HepG2 (cell line): ENCODE results near the gene ATP8A2. TPM values are rescaled to one million over a fixed set of nuclear protein-coding genes. Genes with fewer than 3 reads are reported as not detected.

ENCODE experiments used
- ATAC-seq: fragments of 200-7000 bp; cut with Tn5 transposase; 3 replicates; pipeline ENCODE4 v1.9.1; 2020; ENCODE audit warnings: mild to moderate bottlenecking, moderate library complexity
- BruUV-seq: library from RNA; stranded (reverse); fragments of 400-500 nt; replicated peaks from 2 replicates; lab custom pipeline; 2021; lab: Mats Ljungman, UMichigan
- CTCF ChIA-PET: fragments of 300-600 bp; formaldehyde crosslinking; extraction: SDS; loops from one replicate; lab custom pipeline; 2021; ENCODE audit warnings: low total read pairs, inconsistent platforms, low intra/inter-chr PET ratio; lab: Yijun Ruan, JAX
- POLR2A ChIA-PET: fragments of 350-600 bp; sonication (Branson Sonifier 250); formaldehyde crosslinking; loops from one replicate; lab custom pipeline; 2020; ENCODE audit warnings: antibody characterized with exemption, inconsistent platforms; lab: Yijun Ruan, JAX
- DNase-seq: peaks from one replicate; pipeline ENCODE4 v3.0.0-alpha.2; 2015; ENCODE audit warnings: low spot score
- FAIRE-seq: peaks from 3 replicates; lab custom pipeline; 2011; peaks lifted over from hg19 to GRCh38; lab: Jason Lieb, UNC
- H2AFZ ChIP-seq: one replicate; pipeline ENCODE4 v1.6.1; 2011; ENCODE audit warnings: low read length, inconsistent platforms
- H3K27ac ChIP-seq: fragments of 300-600 bp; 3 replicates; pipeline ENCODE4 v1.8.0; 2011; ENCODE audit warnings: mixed run types, mild to moderate bottlenecking, mixed read lengths, low read length, inconsistent platforms; ENCODE audit not compliant: insufficient read depth; ENCODE audit errors: extremely low read length
- H3K27me3 ChIP-seq, 2 experiments: fragments of 200-600 bp in 1 of 2; 2 replicates in 1 of 2; 3 replicates in 1 of 2; pipeline versions ENCODE4 v1.6.0 to v1.8.0; 2011; ENCODE audit warnings: low read length in 2 of 2, mild to moderate bottlenecking in 2 of 2, moderate library complexity in 2 of 2, inconsistent platforms in 1 of 2; ENCODE audit not compliant: insufficient read depth in 2 of 2, control insufficient read depth in 1 of 2
- H3K36me3 ChIP-seq, 2 experiments: fragments of 200-600 bp in 1 of 2; replicated peaks in 1 of 2; 2 replicates in 1 of 2; 3 replicates in 1 of 2; pipeline versions ENCODE4 v1.5.1 to v1.8.0; 2011; ENCODE audit warnings: low read length in 2 of 2, inconsistent platforms in 1 of 2; ENCODE audit not compliant: insufficient read depth in 2 of 2, control insufficient read depth in 1 of 2
- H3K4me1 ChIP-seq: 2 replicates; pipeline ENCODE4 v1.5.1; 2012; ENCODE audit warnings: low read length, inconsistent platforms; ENCODE audit not compliant: insufficient read depth
- H3K4me2 ChIP-seq: 2 replicates; pipeline ENCODE4 v1.6.0; 2011; ENCODE audit warnings: low read depth, low read length, inconsistent platforms
- H3K4me3 ChIP-seq, 3 experiments: fragments of 200-600 bp in 1 of 3; sonication (generic), shearing (Covaris generic) in 1 of 3; replicated peaks in 1 of 3; 2 replicates each; pipeline ENCODE4 v1.5.1; 2011 to 2016; ENCODE audit warnings: low read length in 3 of 3, inconsistent platforms in 2 of 3, low read depth in 2 of 3, mild to moderate bottlenecking in 2 of 3, control low read depth in 1 of 3, mixed read lengths in 1 of 3; ENCODE audit not compliant: insufficient read depth in 1 of 3
- H3K79me2 ChIP-seq: one replicate; pipeline ENCODE4 v1.6.1; 2011; ENCODE audit warnings: low read length, inconsistent platforms; ENCODE audit not compliant: insufficient read depth
- H3K9ac ChIP-seq: 2 replicates; pipeline ENCODE4 v1.6.0; 2011; ENCODE audit warnings: mild to moderate bottlenecking, low read depth, low read length, inconsistent platforms; ENCODE audit not compliant: insufficient read depth
- H3K9me3 ChIP-seq: 2 replicates; pipeline ENCODE4 v1.5.1; 2012; ENCODE audit warnings: mild to moderate bottlenecking, low read length
- H4K20me1 ChIP-seq: 2 replicates; pipeline ENCODE4 v1.6.0; 2011; ENCODE audit warnings: inconsistent platforms, mild to moderate bottlenecking, low read length, moderate library complexity; ENCODE audit not compliant: insufficient read depth
- FOSL1 ChIP-seq: sonication (generic); formaldehyde crosslinking; IDR thresholded peaks from 2 replicates; pipeline ENCODE4 v1.9.0; 2021; ENCODE audit warnings: missing genetic modification reagents, borderline replicate concordance
- MED1 ChIP-seq: sonication (generic); formaldehyde crosslinking; IDR thresholded peaks from 2 replicates; pipeline ENCODE4 v1.4.0; 2020; ENCODE audit warnings: missing genetic modification reagents
- MXI1 ChIP-seq: IDR thresholded peaks from 3 replicates; pipeline ENCODE4 v1.6.1; 2012; ENCODE audit warnings: low read depth, low read length, inconsistent platforms, borderline replicate concordance
- RORA ChIP-seq: sonication (generic); formaldehyde crosslinking; IDR thresholded peaks from 2 replicates; pipeline ENCODE4 v1.5.0; 2020; ENCODE audit warnings: mild to moderate bottlenecking, missing genetic modification reagents, moderate library complexity
- TEAD2 ChIP-seq: sonication (generic); formaldehyde crosslinking; IDR thresholded peaks from 2 replicates; pipeline ENCODE4 v1.9.0; 2021; ENCODE audit warnings: missing genetic modification reagents
- ZNF326 ChIP-seq: sonication (generic); formaldehyde crosslinking; IDR thresholded peaks from 2 replicates; pipeline ENCODE4 v1.4.0; 2020; ENCODE audit warnings: missing genetic modification reagents, borderline replicate concordance
- ZNF501 ChIP-seq: sonication (generic); formaldehyde crosslinking; IDR thresholded peaks from 2 replicates; pipeline ENCODE4 v1.5.1; 2020; ENCODE audit warnings: mild to moderate bottlenecking, moderate library complexity, missing genetic modification reagents
- ZNF713 ChIP-seq: sonication (generic); formaldehyde crosslinking; IDR thresholded peaks from 2 replicates; pipeline ENCODE4 v1.4.0; 2020; ENCODE audit warnings: mild to moderate bottlenecking, missing genetic modification reagents
- WGBS: methylation state at CpG from one replicate; pipeline ENCODE4 v1.1.6; 2017; ENCODE audit warnings: low lambda C conversion rate; 5-methylcytosine and 5-hydroxymethylcytosine counted together
- in situ Hi-C: cut with HindIII; loops from 2 replicates; pipeline ENCODE4 v1.10.0; 2017; ENCODE audit warnings: low pct_unique_long_range_greater_than_20kb; ENCODE audit not compliant: extremely low pct_ligation_motif_present
- intact Hi-C: fragments of 100-400 bp; cut with micrococcal nuclease; formaldehyde crosslinking; loops from one replicate; pipeline ENCODE4 v1.10.0; 2022; ENCODE audit not compliant: unreplicated experiment
- polyA plus RNA-seq, 8 experiments: library from polyadenylated mRNA; depleted of rRNA in 3 of 8; stranded (reverse) in 7 of 8; unstranded in 1 of 8; fragments of >200 nt; fragmentation: Illumina TruSeq in 4 of 8; extraction: Trizol in 4 of 8; gene quantifications; 2 replicates each; pipeline versions ENCODE4 v1.2.1 to v1.2.3, GENCODE V29; 2011 to 2016; ENCODE audit warnings: low read depth in 4 of 8, missing spikeins in 1 of 8, mixed read lengths in 1 of 8; ENCODE audit not compliant: insufficient read depth in 1 of 8
- total RNA-seq, 5 experiments: library from RNA; depleted of rRNA; stranded (reverse); fragments of >200 nt; fragmentation: Illumina TruSeq; extraction: Trizol; gene quantifications; 2 replicates each; pipeline ENCODE4 v1.2.3, GENCODE V29; 2016; ENCODE audit warnings: low read depth in 1 of 5
- TF ChIP-seq, protein P1 (sequence below): sonication (generic); formaldehyde crosslinking; IDR thresholded peaks from 2 replicates; pipeline ENCODE4 v1.4.0; 2020; ENCODE audit warnings: missing genetic modification reagents
- TF ChIP-seq, protein P2 (sequence below): sonication (generic); formaldehyde crosslinking; IDR thresholded peaks from 2 replicates; pipeline ENCODE4 v1.8.1; 2022; ENCODE audit warnings: mild to moderate bottlenecking, missing genetic modification reagents

ATP8A2 gene
- total and polyA plus RNA-seq, 2 of the 13 experiments (the other 11 are each of a cell fraction or from before 2014, with no cell fraction given), result 0.09 TPM; not detected in 1

DNA sequence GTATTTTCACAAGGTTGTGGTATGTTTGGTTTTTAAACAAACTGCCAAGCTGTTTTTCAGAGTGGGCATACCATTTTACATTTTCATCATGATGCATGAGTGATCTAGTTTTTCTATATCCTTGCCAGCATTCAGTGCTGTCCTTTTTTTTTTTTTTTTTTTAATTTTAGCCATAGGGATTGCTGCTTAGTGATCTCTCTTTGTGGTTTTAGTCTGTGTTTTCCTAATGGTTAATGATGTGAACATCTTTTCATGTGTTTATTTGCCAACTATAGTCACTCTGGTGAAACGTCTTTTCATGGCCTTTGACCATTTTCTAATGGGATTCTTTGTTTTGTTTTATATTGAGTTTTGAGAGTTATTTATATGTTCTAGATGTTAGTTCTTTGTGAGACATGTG is 620.3 kb downstream of the ATP8A2 start:
- WGBS, result 0% methylated on average over 1 of the region's 1 CpG
- no peak overlapping the region for H2AFZ ChIP-seq
- TF ChIP-seq TEAD2 (CRISPR knock-in tag), result no peak
- no peak for TF ChIP-seq FOSL1 (CRISPR knock-in tag)
- TF ChIP-seq ZNF326 (CRISPR knock-in tag), result no peak
- no peak for TF ChIP-seq MED1 (CRISPR knock-in tag)
- TF ChIP-seq RORA (CRISPR knock-in tag), result no peak
- TF ChIP-seq, protein P1, sequence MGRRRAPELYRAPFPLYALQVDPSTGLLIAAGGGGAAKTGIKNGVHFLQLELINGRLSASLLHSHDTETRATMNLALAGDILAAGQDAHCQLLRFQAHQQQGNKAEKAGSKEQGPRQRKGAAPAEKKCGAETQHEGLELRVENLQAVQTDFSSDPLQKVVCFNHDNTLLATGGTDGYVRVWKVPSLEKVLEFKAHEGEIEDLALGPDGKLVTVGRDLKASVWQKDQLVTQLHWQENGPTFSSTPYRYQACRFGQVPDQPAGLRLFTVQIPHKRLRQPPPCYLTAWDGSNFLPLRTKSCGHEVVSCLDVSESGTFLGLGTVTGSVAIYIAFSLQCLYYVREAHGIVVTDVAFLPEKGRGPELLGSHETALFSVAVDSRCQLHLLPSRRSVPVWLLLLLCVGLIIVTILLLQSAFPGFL, result no peak
- TF ChIP-seq, protein P2, sequence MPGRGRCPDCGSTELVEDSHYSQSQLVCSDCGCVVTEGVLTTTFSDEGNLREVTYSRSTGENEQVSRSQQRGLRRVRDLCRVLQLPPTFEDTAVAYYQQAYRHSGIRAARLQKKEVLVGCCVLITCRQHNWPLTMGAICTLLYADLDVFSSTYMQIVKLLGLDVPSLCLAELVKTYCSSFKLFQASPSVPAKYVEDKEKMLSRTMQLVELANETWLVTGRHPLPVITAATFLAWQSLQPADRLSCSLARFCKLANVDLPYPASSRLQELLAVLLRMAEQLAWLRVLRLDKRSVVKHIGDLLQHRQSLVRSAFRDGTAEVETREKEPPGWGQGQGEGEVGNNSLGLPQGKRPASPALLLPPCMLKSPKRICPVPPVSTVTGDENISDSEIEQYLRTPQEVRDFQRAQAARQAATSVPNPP, result no peak
- no peak for TF ChIP-seq ZNF713 (CRISPR knock-in tag)
- TF ChIP-seq MXI1, result no peak
- no peak for TF ChIP-seq ZNF501 (CRISPR knock-in tag)
- H3K36me3 ChIP-seq, result no peaks in the 10 kb centered on the region
- no peaks in the 10 kb centered on the region for H4K20me1 ChIP-seq
- in situ Hi-C loops (no loop called here), intact Hi-C loops (no loop called here)
- no peak overlapping the region for H3K4me3 ChIP-seq
- no peaks in the 10 kb centered on the region for H3K9me3 ChIP-seq
- no TSS peak for BruUV-seq
- no peak for ATAC-seq
- H3K27ac ChIP-seq, result no peak overlapping the region
- no peaks in the 10 kb centered on the region for H3K4me1 ChIP-seq
- no peak for DNase-seq
- POLR2A ChIA-PET, result no interaction called here
- H3K9ac ChIP-seq, result no peak overlapping the region
- H3K79me2 ChIP-seq, result no peaks in the 10 kb centered on the region
- no peak overlapping the region for H3K4me2 ChIP-seq
- CTCF ChIA-PET, result no interaction called here
- FAIRE-seq, result no peak
- H3K27me3 ChIP-seq, result no peaks in the 10 kb centered on the region
